Panc1 (cell line): ENCODE results near the gene TRIM10.

Experiments
- POLR2AphosphoS5 ChIP-seq: IDR thresholded peaks from 2 replicates; pipeline ENCODE4 v1.6.1; 2012; ENCODE audit warnings: mild to moderate bottlenecking, low read depth, low read length, moderate library complexity
- SIN3A ChIP-seq: IDR thresholded peaks from 2 replicates; pipeline ENCODE4 v1.6.1; 2012; ENCODE audit warnings: low read depth, mild to moderate bottlenecking, low read length, moderate library complexity, borderline replicate concordance; ENCODE audit not compliant: insufficient read depth
- TCF7L2 ChIP-seq: IDR thresholded peaks from 2 replicates; pipeline ENCODE4 v1.6.1; 2011; ENCODE audit warnings: mild to moderate bottlenecking, low read depth, low read length, inconsistent platforms
- TF ChIP-seq, protein P1 (sequence below): fragments of 450-650 bp; IDR thresholded peaks from 2 replicates; pipeline ENCODE4 v1.5.1; 2017; ENCODE audit warnings: mild to moderate bottlenecking
- TF ChIP-seq, protein P2 (sequence below), 2 experiments: IDR thresholded peaks; 2 replicates each; pipeline ENCODE4 v1.6.1; 2011 to 2012; ENCODE audit warnings: low read depth in 2 of 2, control low read depth in 1 of 2, low read length in 1 of 2, mild to moderate bottlenecking in 1 of 2, moderate library complexity in 1 of 2; ENCODE audit not compliant: insufficient read depth in 1 of 2

DNA sequence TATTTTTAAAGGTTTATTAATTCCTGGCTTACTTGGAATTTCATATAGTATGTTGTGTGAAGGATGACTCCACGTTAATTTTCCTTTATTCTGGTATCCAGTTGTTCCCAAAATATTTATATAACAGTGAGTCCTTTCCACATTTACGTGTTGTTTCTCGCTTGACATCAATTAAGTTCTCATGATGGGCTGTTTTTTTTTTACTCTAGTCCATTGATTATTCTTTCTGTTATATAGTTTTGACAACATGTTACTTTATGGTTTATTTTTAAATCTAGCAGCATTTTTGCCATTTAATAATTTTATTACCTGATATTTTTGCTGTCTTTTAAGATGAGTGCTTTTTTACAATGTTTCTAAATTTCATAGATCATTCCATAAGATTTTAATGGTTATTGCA, 18.3 kb downstream of the TRIM10 start:
- TF ChIP-seq, protein P1, sequence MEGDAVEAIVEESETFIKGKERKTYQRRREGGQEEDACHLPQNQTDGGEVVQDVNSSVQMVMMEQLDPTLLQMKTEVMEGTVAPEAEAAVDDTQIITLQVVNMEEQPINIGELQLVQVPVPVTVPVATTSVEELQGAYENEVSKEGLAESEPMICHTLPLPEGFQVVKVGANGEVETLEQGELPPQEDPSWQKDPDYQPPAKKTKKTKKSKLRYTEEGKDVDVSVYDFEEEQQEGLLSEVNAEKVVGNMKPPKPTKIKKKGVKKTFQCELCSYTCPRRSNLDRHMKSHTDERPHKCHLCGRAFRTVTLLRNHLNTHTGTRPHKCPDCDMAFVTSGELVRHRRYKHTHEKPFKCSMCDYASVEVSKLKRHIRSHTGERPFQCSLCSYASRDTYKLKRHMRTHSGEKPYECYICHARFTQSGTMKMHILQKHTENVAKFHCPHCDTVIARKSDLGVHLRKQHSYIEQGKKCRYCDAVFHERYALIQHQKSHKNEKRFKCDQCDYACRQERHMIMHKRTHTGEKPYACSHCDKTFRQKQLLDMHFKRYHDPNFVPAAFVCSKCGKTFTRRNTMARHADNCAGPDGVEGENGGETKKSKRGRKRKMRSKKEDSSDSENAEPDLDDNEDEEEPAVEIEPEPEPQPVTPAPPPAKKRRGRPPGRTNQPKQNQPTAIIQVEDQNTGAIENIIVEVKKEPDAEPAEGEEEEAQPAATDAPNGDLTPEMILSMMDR, result no peak
- TF ChIP-seq TCF7L2, result no peak
- TF ChIP-seq POLR2AphosphoS5, result no peak
- TF ChIP-seq, protein P2, sequence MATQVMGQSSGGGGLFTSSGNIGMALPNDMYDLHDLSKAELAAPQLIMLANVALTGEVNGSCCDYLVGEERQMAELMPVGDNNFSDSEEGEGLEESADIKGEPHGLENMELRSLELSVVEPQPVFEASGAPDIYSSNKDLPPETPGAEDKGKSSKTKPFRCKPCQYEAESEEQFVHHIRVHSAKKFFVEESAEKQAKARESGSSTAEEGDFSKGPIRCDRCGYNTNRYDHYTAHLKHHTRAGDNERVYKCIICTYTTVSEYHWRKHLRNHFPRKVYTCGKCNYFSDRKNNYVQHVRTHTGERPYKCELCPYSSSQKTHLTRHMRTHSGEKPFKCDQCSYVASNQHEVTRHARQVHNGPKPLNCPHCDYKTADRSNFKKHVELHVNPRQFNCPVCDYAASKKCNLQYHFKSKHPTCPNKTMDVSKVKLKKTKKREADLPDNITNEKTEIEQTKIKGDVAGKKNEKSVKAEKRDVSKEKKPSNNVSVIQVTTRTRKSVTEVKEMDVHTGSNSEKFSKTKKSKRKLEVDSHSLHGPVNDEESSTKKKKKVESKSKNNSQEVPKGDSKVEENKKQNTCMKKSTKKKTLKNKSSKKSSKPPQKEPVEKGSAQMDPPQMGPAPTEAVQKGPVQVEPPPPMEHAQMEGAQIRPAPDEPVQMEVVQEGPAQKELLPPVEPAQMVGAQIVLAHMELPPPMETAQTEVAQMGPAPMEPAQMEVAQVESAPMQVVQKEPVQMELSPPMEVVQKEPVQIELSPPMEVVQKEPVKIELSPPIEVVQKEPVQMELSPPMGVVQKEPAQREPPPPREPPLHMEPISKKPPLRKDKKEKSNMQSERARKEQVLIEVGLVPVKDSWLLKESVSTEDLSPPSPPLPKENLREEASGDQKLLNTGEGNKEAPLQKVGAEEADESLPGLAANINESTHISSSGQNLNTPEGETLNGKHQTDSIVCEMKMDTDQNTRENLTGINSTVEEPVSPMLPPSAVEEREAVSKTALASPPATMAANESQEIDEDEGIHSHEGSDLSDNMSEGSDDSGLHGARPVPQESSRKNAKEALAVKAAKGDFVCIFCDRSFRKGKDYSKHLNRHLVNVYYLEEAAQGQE (IDR thresholded peaks at IDR 0.05; ENCODE audit: insufficient read depth in 1 of 2, low read depth in 2 of 2, low read length in 1 of 2), result no peak
- no peak for TF ChIP-seq SIN3A
